HG02884 (cell line): ENCODE results near the gene HNRNPA0.
A peak's percentile ranks its signal among the peaks of the same experiment; 100 is the strongest.

Source experiments
- ATAC-seq: cut with Tn5 transposase; IDR thresholded peaks from one replicate; pipeline ENCODE4 v1.9.1; 2021; ENCODE audit warnings: mild to moderate bottlenecking, moderate library complexity; ENCODE audit not compliant: unreplicated experiment

The HNRNPA0 gene

DNA sequence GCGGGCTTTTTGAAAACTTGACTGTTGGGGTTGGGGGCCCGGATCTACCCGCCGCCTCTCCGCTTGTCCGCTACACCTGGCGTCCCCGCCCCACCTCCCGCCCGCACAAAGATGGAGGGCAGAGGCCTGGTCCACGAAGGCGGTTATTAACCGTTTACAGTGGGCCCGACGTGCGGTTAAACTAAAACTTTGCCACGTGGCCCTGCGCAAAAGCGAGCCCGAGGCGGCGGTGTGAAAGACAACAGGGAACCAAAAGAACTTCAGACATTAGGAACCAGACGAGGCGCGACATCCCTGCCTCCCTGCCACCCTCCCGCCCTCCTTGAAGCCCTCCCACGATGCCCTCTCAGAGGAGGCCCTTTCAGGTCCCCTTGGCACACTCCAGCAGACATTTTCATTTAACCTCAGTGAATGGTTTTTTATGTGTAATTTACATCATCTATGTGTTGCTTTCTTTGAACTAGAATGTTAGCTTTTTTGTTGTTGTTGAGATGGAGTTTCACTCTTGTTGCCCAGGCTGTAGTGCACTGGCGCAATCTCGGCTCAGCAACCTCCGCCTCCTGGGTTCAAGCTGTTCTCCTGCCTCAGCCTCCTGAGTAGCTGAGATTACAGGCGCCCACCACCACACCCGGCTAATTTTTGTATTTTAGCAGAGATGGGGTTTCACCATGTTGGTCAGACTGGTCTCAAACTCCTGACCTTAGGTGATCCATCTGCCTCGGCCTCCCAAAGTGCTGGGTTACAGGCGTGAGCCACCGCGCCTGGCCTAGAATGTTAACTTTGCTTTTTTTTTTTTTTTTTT lies 999 bp upstream of the HNRNPA0 start:
- ATAC-seq = peak; percentile 19

- ATAC-seq = peak; percentile 10
Observed at GRCh38 chr5:137753691-137754187, 424 bp downstream of the HNRNPA0 start.

DNA sequence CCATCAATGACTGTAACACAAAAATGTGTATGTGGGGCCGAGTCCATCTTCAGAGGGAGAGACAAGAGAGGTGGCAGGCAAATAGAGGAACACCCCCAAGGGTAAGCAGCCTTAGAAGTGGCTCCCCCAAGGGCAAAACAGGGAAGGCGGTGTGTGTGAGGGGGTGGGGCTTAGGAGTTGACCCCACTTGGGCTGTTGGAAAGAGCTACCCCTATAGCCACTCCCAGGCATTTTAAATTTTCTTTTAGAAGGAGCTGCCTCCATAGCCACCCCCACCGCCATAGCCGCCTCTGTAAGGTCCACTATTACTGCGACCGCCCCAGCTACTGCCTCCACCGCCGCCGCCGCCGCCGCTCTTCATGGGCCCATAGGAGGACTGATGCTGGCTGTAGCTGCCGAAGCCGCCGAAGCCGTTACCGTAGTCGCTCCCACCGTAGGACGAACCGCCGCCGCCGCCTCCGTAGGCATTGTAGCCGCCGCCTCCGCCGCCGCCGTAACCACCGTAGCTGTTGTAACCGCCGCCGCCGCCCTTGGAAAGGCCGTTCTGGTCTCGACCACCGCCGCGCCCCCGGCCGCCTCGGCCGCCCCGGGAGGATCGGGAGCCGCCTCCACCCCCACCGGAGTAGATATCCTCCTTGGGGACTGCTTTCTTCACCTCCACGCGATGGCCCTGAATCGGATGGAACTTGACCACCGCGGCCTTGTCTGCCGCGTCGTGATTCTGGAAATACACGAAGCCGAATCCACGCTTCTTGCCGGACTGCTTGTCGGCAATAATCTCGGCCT lies 1.1 kb downstream of the HNRNPA0 start:
- no peak for ATAC-seq

GRCh38 chr5:137751869-137752491 lies 2.2 kb downstream of the HNRNPA0 start:
- no peak for ATAC-seq

DNA sequence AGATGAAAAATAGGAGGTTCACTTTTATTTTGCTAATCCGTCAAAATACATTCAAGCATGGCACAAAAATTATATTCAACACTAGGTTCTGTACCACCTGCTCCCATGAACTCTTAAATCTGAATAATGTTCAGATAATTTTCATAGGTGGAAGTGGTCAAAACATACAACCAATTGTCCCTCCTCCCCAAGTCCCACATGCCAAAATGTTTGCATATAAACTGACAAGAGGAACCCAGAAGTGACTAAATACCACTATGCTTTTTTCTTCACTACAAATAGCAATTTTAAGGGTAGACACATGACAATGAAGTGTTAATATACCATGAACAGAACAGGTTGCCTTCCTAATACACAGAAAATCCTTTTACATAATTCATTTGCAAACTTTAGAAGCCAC lies 3.7 kb downstream of the HNRNPA0 start:
- no peak for ATAC-seq

- no peak for ATAC-seq
Observed at GRCh38 chr5:137747848-137748247, 6.3 kb downstream of the HNRNPA0 start.

DNA sequence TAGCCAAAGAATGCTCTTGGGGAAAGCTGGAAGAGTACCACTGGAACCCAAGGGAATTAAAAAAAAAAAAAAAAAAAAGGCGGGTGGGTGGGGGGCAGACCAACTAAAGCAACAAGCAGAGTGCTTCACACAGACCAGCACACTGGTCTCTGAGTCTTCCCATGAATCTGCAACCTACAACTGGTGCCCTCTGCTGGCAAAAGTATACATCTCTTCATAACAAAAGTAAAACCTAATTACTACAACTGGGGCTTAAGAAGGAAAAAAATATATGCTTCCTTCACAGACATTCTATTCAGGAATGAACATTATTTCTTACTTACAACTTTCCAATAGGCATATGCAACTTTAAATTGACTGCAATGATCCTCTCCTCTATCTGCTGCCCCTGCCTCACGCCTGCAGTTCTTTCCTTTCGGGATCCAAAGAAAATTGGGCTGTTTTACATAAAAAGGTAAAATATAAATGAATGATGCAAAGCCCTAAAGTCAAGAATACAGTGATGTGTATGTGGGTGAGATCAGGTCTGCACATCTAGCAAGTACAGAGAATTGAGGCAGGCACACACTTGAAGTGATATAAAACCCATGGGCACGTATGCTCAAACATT lies 11.0 kb downstream of the HNRNPA0 start:
- peak; percentile 62 for ATAC-seq

DNA sequence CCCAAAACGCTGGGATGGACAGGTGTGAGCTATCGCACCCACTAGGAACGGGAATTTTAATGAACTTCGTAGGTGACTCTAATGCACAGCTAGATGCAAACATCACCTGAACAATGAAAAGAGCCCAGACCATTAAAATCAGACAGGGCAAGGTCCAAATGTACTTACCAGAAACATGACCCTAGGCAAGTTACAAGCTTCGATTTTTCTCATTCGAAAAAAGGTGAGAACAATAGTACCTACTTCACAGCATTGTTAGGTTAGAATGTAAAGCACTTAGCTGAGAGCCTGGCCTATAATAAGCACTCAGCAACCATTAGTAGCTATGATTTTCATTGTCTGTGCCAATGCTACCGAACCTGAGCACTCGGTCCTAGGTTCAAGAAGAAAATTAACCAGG lies 12.4 kb downstream of the HNRNPA0 start:
- ATAC-seq = no peak

DNA sequence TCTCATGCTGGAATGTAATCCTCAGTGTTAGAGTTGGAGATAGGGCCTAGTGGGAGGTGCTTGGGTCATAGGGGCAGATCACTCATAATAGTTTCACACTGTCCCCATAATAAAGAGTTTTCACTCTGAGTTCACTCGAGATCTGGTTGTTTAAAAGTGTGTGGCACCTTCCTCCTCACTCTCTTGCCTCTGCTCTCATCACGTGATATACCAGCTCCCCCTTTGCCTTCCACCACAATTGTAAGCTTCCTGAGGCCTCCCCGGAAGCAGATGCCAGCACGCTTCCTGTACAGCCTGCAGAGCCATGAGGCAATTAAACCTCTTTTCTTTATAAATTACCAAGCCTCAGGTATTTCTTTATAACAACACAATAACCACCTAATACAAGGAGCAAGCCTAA lies 14.4 kb downstream of the HNRNPA0 start:
- ATAC-seq = no peak

- no peak for ATAC-seq
Observed at GRCh38 chr5:137738947-137739346, 15.2 kb downstream of the HNRNPA0 start.

DNA sequence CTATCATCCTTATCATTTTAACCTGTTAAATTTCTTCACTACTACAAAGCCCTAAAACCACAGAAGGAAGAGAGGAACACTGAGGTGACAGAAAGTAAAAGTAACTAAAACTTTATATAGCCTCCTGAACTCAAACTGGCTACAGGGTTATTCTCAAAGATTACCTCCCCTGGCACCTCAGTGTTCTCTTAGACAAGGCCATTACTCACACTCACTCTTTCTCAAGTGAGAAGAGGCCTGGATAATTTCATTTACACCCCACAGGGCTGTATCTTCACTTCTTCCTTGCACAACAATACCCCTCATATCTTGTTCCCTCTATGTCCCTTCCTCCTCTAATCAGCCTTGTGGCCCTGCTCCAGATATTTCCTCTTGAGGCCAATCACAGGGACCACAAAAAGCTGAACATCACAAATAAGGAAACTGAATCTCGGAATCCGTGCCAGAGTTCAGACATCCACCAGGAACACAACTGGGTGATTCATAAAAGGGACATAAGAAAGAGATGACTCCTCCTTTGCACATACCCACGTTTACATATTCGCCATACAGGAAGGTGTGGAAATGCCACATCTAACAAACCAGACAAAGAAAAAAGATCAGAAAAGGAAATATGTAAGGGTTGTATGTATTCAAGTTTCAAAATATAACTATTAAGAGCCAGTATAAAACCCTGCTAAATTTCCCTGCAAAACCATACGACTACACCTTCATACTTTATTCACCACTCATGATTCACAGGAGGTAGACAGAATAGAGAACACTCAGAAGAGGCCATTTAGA lies 16.6 kb downstream of the HNRNPA0 start:
- no peak for ATAC-seq

DNA sequence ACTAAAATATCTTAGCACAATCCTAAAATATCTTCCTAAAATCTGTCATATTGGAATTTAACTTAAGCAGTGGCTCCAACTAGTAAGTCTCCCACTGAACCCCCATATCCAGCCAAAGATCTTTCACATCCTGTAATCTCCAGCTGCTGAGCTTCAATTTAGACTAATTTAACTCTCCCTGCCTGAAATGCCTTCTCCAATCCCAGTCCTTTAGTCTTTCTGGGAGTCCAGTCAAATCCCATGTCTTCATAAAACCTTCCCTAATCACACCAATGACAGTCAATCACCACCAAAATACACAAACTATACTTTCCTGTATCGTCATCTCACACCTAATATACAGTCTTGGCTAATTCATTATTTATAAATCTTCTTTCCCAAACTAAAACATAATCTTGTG lies 17.7 kb downstream of the HNRNPA0 start:
- ATAC-seq = no peak

DNA sequence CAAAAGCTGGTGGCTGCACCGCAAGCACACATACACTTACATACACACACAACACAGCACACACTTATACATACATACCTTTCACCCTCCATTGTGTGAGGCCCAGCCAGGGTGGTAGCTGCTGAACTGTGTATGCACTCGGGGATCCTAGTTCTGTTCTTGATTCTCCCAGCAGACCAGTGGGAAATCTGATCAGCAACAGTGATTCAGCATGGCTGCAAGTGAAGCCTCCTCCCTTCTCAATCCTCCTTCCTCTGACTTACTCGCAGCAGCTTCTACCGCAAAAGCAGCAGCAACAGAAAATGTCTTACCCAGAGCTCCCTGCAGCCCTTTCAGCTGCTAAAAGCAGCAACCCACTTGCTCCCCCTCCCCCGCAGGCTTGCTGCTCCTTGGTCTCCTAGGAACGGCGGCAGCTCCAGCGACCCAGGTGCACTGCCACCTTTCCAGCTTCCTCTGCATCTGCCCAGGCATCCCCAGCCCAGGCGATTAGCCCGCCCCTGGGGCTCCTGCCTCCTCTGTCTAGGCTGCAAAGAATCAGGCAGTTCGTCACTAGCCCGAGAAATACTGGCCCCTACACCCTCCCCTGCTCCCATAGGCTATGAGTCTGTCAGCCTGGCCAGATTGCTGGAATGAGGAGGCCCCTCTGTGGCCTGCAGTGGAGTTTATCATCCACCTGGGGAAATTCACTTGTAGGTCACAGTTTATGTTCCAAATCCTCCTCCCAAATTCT lies 18.4 kb downstream of the HNRNPA0 start, which contains the start of gene KLHL3:
Gene KLHL3, minus strand, starts transcription at position 535 of the 730 bp plus-strand sequence. Its CDS starts 443 bp downstream, at position 92.
- peak; percentile 44 for ATAC-seq

DNA sequence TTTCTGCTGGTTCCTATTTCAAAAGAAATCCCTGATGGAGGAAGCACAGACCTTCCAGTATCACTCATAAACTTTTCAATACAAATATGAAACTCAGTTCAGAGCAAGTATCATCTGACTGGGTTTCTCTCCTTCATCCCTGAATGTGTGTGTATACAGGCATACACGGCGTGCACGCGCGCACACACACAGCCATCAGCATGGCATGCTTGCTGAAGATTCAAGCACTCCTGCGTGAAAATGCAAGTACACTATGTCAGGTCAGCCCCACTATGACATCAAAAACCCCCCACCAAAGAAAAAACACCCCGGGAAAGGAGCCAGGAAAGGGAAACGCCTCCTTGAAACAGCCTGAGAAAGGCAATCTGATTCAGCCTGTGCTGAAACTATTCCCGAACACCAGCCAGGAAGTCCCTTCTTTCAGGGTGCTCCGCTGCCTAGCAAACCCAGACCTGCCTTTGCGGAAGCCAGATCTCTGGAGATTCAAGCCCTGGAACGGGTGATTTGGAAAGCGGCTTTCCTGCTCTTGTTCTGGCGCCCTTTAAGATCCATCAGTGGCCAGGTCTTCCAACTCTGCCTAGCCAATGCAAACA lies 19.1 kb downstream of the HNRNPA0 start:
- ATAC-seq = peak; percentile 2

DNA sequence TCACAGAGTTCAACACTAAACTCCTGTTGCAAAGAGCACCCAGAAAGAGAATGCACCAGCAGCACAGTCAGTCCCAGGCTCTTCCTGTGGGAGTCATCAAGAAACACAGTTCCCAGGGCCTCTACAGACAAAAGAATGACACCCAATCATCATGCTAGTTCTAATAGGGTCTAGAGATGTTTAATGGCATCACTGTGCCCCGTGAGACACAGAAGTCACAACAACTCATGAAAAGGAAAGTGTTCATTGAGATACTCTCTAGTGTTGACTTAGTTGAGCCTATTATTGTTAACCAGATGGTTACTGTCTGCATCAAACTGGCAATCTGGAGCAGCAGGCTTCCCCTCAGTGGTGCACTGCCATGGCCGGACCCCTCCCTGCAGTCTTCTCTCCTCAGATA lies 19.8 kb downstream of the HNRNPA0 start:
- no peak for ATAC-seq

DNA sequence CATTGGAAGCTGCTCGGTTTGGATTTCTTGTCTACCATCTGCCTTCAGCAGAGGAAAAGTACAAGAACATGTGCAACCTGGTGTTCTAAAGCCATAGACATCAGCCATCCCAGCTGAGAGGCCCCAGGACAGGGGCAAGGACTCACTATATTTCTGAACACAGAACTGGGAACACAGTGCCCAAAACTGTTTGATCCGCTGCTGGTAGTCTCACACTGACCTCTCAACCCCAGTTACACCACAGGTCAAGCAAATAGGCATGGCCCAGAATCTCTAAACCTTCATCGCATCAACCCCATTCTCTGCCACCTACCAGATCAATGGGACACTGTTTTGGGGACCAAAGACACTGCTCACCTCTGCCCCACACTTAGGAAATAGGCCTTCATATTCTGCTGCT lies 20.2 kb downstream of the HNRNPA0 start:
- ATAC-seq = no peak

DNA sequence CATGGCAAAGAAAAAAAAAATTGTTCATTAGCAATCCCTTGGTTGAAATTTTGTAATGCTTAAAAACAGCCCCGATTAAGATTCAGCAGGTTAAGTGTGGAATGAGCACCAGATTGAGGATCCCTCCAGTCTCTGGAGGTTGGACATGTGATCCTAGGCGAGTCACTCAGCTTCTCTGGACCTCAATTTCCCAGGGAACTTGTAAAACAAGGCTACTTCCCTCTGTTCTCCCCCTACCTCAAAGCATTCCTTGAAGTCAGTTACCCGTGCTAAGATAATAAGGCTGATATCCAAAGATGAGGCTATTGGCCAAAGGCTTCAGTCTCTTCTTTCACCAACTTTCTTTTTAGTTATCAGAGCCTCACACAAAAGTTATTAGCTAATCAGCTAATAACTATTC lies 21.2 kb downstream of the HNRNPA0 start:
- ATAC-seq = no peak

GRCh38 chr5:137731176-137731575 lies 23.0 kb downstream of the HNRNPA0 start:
- ATAC-seq = no peak

GRCh38 chr5:137730336-137730735 lies 23.8 kb downstream of the HNRNPA0 start:
- no peak for ATAC-seq
